BE2C (cell line): Measurements from ENCODE around the gene ILKAP.
A peak's percentile ranks its signal among the peaks of the same experiment; 100 is the strongest.

Source experiments
- DNase-seq: peaks from one replicate; pipeline ENCODE4 v3.0.0-alpha.2; 2020
- H3K27me3 ChIP-seq: fragments of 250-450 bp; sonication (Bioruptor Pico); 2 replicates; pipeline ENCODE4 v1.5.1; 2020; ENCODE audit warnings: mild to moderate bottlenecking
- H3K36me3 ChIP-seq: fragments of 250-450 bp; sonication (Bioruptor Pico); 2 replicates; pipeline ENCODE4 v1.5.1; 2020; ENCODE audit warnings: mild to moderate bottlenecking
- H3K4me1 ChIP-seq: fragments of 250-450 bp; sonication (Bioruptor Pico); 2 replicates; pipeline ENCODE4 v1.5.1; 2020
- H3K4me3 ChIP-seq: 2 replicates; pipeline ENCODE4 v1.5.1; 2011; ENCODE audit warnings: low read depth, low read length
- H3K9me3 ChIP-seq: fragments of 250-450 bp; sonication (Bioruptor Pico); 2 replicates; pipeline ENCODE4 v1.5.1; 2020
- CTCF ChIP-seq: IDR thresholded peaks from 2 replicates; pipeline ENCODE4 v1.5.1; 2012; ENCODE audit warnings: mild to moderate bottlenecking, low read depth, low read length

ILKAP gene

GRCh38 chr2:238126775-238127164 lies 76.7 kb downstream of the ILKAP start:
- Histone ChIP-seq H3K4me1 (no peaks in the 10 kb centered on the region), H3K36me3 (no peaks in the 10 kb centered on the region), H3K4me3 (no peak overlapping the region), H3K27me3 (no peaks in the 10 kb centered on the region), H3K9me3 (no peaks in the 10 kb centered on the region)
- DNase-seq: no peak
- TF ChIP-seq CTCF: no peak

- Histone ChIP-seq H3K36me3 (no peaks in the 10 kb centered on the region), H3K4me3 (no peak overlapping the region), H3K9me3 (no peaks in the 10 kb centered on the region), H3K27me3 (no peaks in the 10 kb centered on the region), H3K4me1 (no peaks in the 10 kb centered on the region)
- DNase-seq: no peak
- TF ChIP-seq CTCF: no peak
These were observed 77.2 kb downstream of the ILKAP start for GRCh38 chr2:238126338-238126737.

- DNase-seq: no peak
- no peaks in the 10 kb centered on the region for H3K27me3 ChIP-seq
- H3K36me3 ChIP-seq: no peaks in the 10 kb centered on the region
- no peaks in the 10 kb centered on the region for H3K9me3 ChIP-seq
- no peaks in the 10 kb centered on the region for H3K4me1 ChIP-seq
- no peak for TF ChIP-seq CTCF
- no peak overlapping the region for H3K4me3 ChIP-seq
These were observed 78.2 kb downstream of the ILKAP start for GRCh38 chr2:238125127-238125885.

- Histone ChIP-seq H3K36me3 (no peaks in the 10 kb centered on the region), H3K9me3 (no peaks in the 10 kb centered on the region), H3K27me3 (no peaks in the 10 kb centered on the region), H3K4me3 (no peak overlapping the region), H3K4me1 (no peaks in the 10 kb centered on the region)
- DNase-seq: no peak
- no peak for TF ChIP-seq CTCF
These were observed 78.9 kb downstream of the ILKAP start for GRCh38 chr2:238124488-238125126.

GRCh38 chr2:238123991-238124470 lies 79.5 kb downstream of the ILKAP start:
- no peak for TF ChIP-seq CTCF
- H3K4me3 ChIP-seq: no peak overlapping the region
- no peaks in the 10 kb centered on the region for H3K36me3 ChIP-seq
- H3K4me1 ChIP-seq: no peaks in the 10 kb centered on the region
- no peaks in the 10 kb centered on the region for H3K27me3 ChIP-seq
- no peaks in the 10 kb centered on the region for H3K9me3 ChIP-seq
- peak; percentile 10 for DNase-seq

GRCh38 chr2:238123218-238123971 lies 80.1 kb downstream of the ILKAP start:
- Histone ChIP-seq H3K27me3 (no peaks in the 10 kb centered on the region), H3K9me3 (no peaks in the 10 kb centered on the region), H3K4me1 (no peaks in the 10 kb centered on the region), H3K4me3 (no peak overlapping the region), H3K36me3 (no peaks in the 10 kb centered on the region)
- DNase-seq: no peak
- TF ChIP-seq CTCF: no peak
